SK-N-SH (cell line): ENCODE measurements around the gene PLD2. TPM values are rescaled to one million over a fixed set of nuclear protein-coding genes. Genes with fewer than 3 reads are reported as not detected.

Source experiments
- CTCF ChIA-PET: fragments of 300-600, 350-600 bp; formaldehyde crosslinking; extraction: SDS; loops from one replicate; lab custom pipeline; 2021; lab: Yijun Ruan, JAX
- POLR2A ChIA-PET: fragments of 350-600 bp; sonication (Branson Sonifier 250); formaldehyde crosslinking; extraction: SDS; loops from one replicate; lab custom pipeline; 2020; ENCODE audit warnings: antibody characterized with exemption, inconsistent platforms; lab: Yijun Ruan, JAX
- DNase-seq: peaks from one replicate; pipeline ENCODE4 v3.0.0; 2012
- H2AFZ ChIP-seq: fragments of 200-600 bp; sonication (generic); 2 replicates; pipeline ENCODE4 v1.8.1; 2016; ENCODE audit warnings: antibody characterized with exemption, mild to moderate bottlenecking, low read depth
- H3F3A ChIP-seq: fragments of 200-600 bp; sonication (generic); replicated peaks from 2 replicates; pipeline ENCODE3; 2016; ENCODE audit warnings: antibody characterized with exemption, mild to moderate bottlenecking; ENCODE audit not compliant: insufficient read depth
- H3K27ac ChIP-seq, 2 experiments: fragments of 200-500 bp in 1 of 2; fragments of 200-600 bp in 1 of 2; sonication (Bioruptor generic) in 1 of 2; sonication (generic), shearing (Covaris generic) in 1 of 2; 2 replicates each; pipeline versions ENCODE4 v1.5.1 to v1.6.1; 2014 to 2016; ENCODE audit warnings: low read depth in 2 of 2, inconsistent platforms in 1 of 2, low read length in 1 of 2, mild to moderate bottlenecking in 1 of 2, mixed read lengths in 1 of 2
- H3K27me3 ChIP-seq: fragments of 200-600 bp; sonication (generic), shearing (Covaris generic); 2 replicates; pipeline ENCODE4 v1.6.1; 2016; ENCODE audit warnings: mixed run types; ENCODE audit not compliant: insufficient read depth
- H3K36me3 ChIP-seq, 2 experiments: fragments of 200-500 bp in 1 of 2; fragments of 200-600 bp in 1 of 2; sonication (Bioruptor generic) in 1 of 2; sonication (generic) in 1 of 2; replicated peaks in 1 of 2; 2 replicates each; pipeline versions ENCODE3 to v1.5.1; 2014 to 2016; ENCODE audit warnings: low read length in 1 of 2, mild to moderate bottlenecking in 1 of 2; ENCODE audit not compliant: insufficient read depth in 2 of 2, control insufficient read depth in 1 of 2
- H3K4me1 ChIP-seq, 2 experiments: fragments of 200-500 bp in 1 of 2; fragments of 200-600 bp in 1 of 2; sonication (Bioruptor generic) in 1 of 2; sonication (generic), shearing (Covaris generic) in 1 of 2; 2 replicates each; pipeline versions ENCODE4 v1.5.1 to v1.6.1; 2014 to 2016; ENCODE audit warnings: low read depth in 1 of 2, low read length in 1 of 2, mixed run types in 1 of 2; ENCODE audit not compliant: insufficient read depth in 2 of 2, control insufficient read depth in 1 of 2
- H3K4me2 ChIP-seq: fragments of 200-600 bp; sonication (generic), shearing (Covaris generic); 2 replicates; pipeline ENCODE4 v1.6.1; 2017; ENCODE audit warnings: mixed run types
- H3K4me3 ChIP-seq, 2 experiments: fragments of 200-500 bp in 1 of 2; fragments of 200-600 bp in 1 of 2; sonication (Bioruptor generic) in 1 of 2; sonication (generic), shearing (Covaris generic) in 1 of 2; 2 replicates each; pipeline versions ENCODE4 v1.5.1 to v1.8.1; 2014 to 2016; ENCODE audit warnings: low read depth in 2 of 2, inconsistent platforms in 1 of 2, low read length in 1 of 2, mild to moderate bottlenecking in 1 of 2, mixed read lengths in 1 of 2, moderate library complexity in 1 of 2
- H3K79me2 ChIP-seq: fragments of 200-600 bp; sonication (generic); 2 replicates; pipeline ENCODE4 v1.8.1; 2017; ENCODE audit warnings: mild to moderate bottlenecking; ENCODE audit not compliant: insufficient read depth
- H3K9ac ChIP-seq: fragments of 200-600 bp; sonication (generic); 2 replicates; pipeline ENCODE4 v1.6.1; 2017; ENCODE audit warnings: mixed run types
- H3K9me2 ChIP-seq: fragments of 200-600 bp; sonication (generic); 2 replicates; pipeline ENCODE4 v1.6.1; 2017; ENCODE audit warnings: mixed run types
- H3K9me3 ChIP-seq: fragments of 200-600 bp; sonication (generic); 2 replicates; pipeline ENCODE4 v1.6.1; 2017; ENCODE audit warnings: mixed run types, mild to moderate bottlenecking, moderate library complexity
- H4K20me1 ChIP-seq: fragments of 200-600 bp; sonication (generic); 2 replicates; pipeline ENCODE4 v1.6.1; 2017; ENCODE audit warnings: mild to moderate bottlenecking, mixed run types; ENCODE audit not compliant: insufficient read depth
- CTCF ChIP-seq: fragments of 200-600 bp; sonication (generic); IDR thresholded peaks from 2 replicates; pipeline ENCODE4 v1.6.1; 2017; ENCODE audit warnings: antibody characterized with exemption, mild to moderate bottlenecking, moderate library complexity
- ELF1 ChIP-seq: IDR thresholded peaks from 2 replicates; pipeline ENCODE4 v1.4.0; 2012
- EZH2phosphoT487 ChIP-seq: fragments of 200-600 bp; sonication (generic); IDR thresholded peaks from 2 replicates; pipeline ENCODE4 v1.6.1; 2017; ENCODE audit warnings: low read depth, mixed run types, mild to moderate bottlenecking, antibody characterized with exemption, moderate library complexity, borderline replicate concordance
- GABPA ChIP-seq: IDR thresholded peaks from 2 replicates; pipeline ENCODE4 v1.4.0; 2012; ENCODE audit warnings: low read depth, mild to moderate bottlenecking
- GATA2 ChIP-seq: sonication (generic); formaldehyde crosslinking; IDR thresholded peaks from 2 replicates; pipeline ENCODE4 v1.5.0; 2020; ENCODE audit warnings: mild to moderate bottlenecking, missing genetic modification reagents
- IRF3 ChIP-seq: fragments of 150-350 bp; IDR thresholded peaks from 2 replicates; pipeline ENCODE4 v1.6.1; 2016; ENCODE audit warnings: mild to moderate bottlenecking, low read depth, low read length
- MXI1 ChIP-seq: IDR thresholded peaks from 2 replicates; pipeline ENCODE4 v1.6.1; 2012; ENCODE audit warnings: mild to moderate bottlenecking, low read depth, low read length, improper control_type of control experiment
- NRF1 ChIP-seq: IDR thresholded peaks from 2 replicates; pipeline ENCODE4 v1.6.1; 2012; ENCODE audit warnings: low read depth, mild to moderate bottlenecking, low read length
- POLR2AphosphoS5 ChIP-seq: IDR thresholded peaks from 2 replicates; pipeline ENCODE4 v1.6.1; 2012; ENCODE audit warnings: low read depth, low read length
- RAD21 ChIP-seq: IDR thresholded peaks from 2 replicates; pipeline ENCODE4 v1.6.1; 2012; ENCODE audit warnings: mild to moderate bottlenecking, low read length
- RFX5 ChIP-seq: IDR thresholded peaks from 2 replicates; pipeline ENCODE4 v1.6.1; 2012; ENCODE audit warnings: mild to moderate bottlenecking, improper control_type of control experiment, low read length
- SMC3 ChIP-seq: IDR thresholded peaks from 2 replicates; pipeline ENCODE4 v1.6.1; 2012; ENCODE audit warnings: low read depth, low read length, improper control_type of control experiment
- USF1 ChIP-seq: IDR thresholded peaks from 2 replicates; pipeline ENCODE4 v1.4.0; 2012; ENCODE audit warnings: low read depth, borderline replicate concordance
- YY1 ChIP-seq: IDR thresholded peaks from 2 replicates; pipeline ENCODE4 v1.4.0; 2012; ENCODE audit warnings: low read depth, mild to moderate bottlenecking
- WGBS: methylation state at CpG from one replicate; pipeline ENCODE4 v1.1.6; 2017; ENCODE audit warnings: low lambda C conversion rate; 5-methylcytosine and 5-hydroxymethylcytosine counted together
- polyA plus RNA-seq, 3 experiments: library from polyadenylated mRNA; depleted of rRNA; stranded (reverse); fragments of >200 nt; gene quantifications; 2 replicates each; pipeline ENCODE4 v1.2.3, GENCODE V29; 2012

PLD2 gene
- polyA plus RNA-seq, 1 of the 3 experiments (the other 2 are of a cell fraction) = 42.5 TPM

GRCh38 chr17:4786106-4786511 lies 20.8 kb upstream of the PLD2 start, which contains the start of gene VMO1:
VMO1 (minus strand) TSS chr17:4786364; CDS start chr17:4786352, 12 bp downstream.
- H3K27ac ChIP-seq = no peak within 1 kb of the TSS
- no peaks in the 10 kb centered on the region for H3K9me3 ChIP-seq
- peaks cover 8 to 19% of the 10 kb centered on the region in 2 experiments; a peak in 2 of 4 replicates for H3K4me1 ChIP-seq
- WGBS = 38% methylated on average over 17 of the region's 24 CpGs
- TF ChIP-seq POLR2AphosphoS5 (no peak), GATA2 (peak; percentile 35; the same call in 1 of the 2 replicates)
- no peak within 1 kb of the TSS; the same call in 1 of the 2 replicates for H3K4me2 ChIP-seq
- H3K79me2 ChIP-seq = no peaks in the 10 kb centered on the region
- H3K9ac ChIP-seq = no peak within 1 kb of the TSS
- no peaks in the 10 kb centered on the region for H3K9me2 ChIP-seq
- no peaks in the 10 kb centered on the region for H3K36me3 ChIP-seq
- no peak within 1 kb of the TSS for H3K4me3 ChIP-seq
- peaks cover 30% of the 10 kb centered on the region; the same call in 1 of the 2 replicates for H3K27me3 ChIP-seq
- H3F3A ChIP-seq = peaks cover 5% of the 10 kb centered on the region
- DNase-seq = peak; percentile 73
- no peaks in the 10 kb centered on the region for H4K20me1 ChIP-seq
- ChIA-PET CTCF (interaction anchor here (0.7 to 10.5 kb wide), 16 partner anchors 9 to 162 kb away, joined by 3 to 235 read pairs (median 4); partner anchors contain the start of genes C17orf107, CHRNE and TM4SF5), POLR2A (no interaction called here)
- H2AFZ ChIP-seq = no peak within 1 kb of the TSS

- Histone ChIP-seq H3K4me2 (no peak overlapping the region; the same call in 1 of the 2 replicates), H3K9me3 (no peaks in the 10 kb centered on the region), H3K27ac (no peak overlapping the region), H3K9me2 (no peaks in the 10 kb centered on the region), H3K27me3 (peaks cover 28% of the 10 kb centered on the region; the same call in 1 of the 2 replicates), H3K4me1 (peaks cover 8 to 19% of the 10 kb centered on the region in 2 experiments; a peak in 2 of 4 replicates)
- 79% methylated on average over 6 of the region's 6 CpGs for WGBS
- CTCF ChIA-PET = interaction anchor here (0.7 to 10.5 kb wide), 18 partner anchors 9 to 220 kb away, joined by 3 to 235 read pairs (median 4); partner anchors contain the start of genes C17orf107, CHRNE, MED11 and TM4SF5
- POLR2A ChIA-PET = no interaction called here
- TF ChIP-seq RAD21 (no peak), EZH2phosphoT487 (no peak), NRF1 (no peak), USF1 (no peak), CTCF (no peak), IRF3 (no peak), GABPA (no peak), SMC3 (no peak), RFX5 (no peak), MXI1 (no peak), YY1 (no peak), ELF1 (no peak)
- TF ChIP-seq, all 33 proteins: peak for 0
- no peak for DNase-seq
- H3K79me2 ChIP-seq = no peaks in the 10 kb centered on the region
- H3F3A ChIP-seq = peaks cover 5% of the 10 kb centered on the region
- H3K4me3 ChIP-seq = no peak overlapping the region
- no peaks in the 10 kb centered on the region for H4K20me1 ChIP-seq
- H3K36me3 ChIP-seq = no peaks in the 10 kb centered on the region
- no peak overlapping the region for H3K9ac ChIP-seq
- no peak overlapping the region for H2AFZ ChIP-seq
These were observed 20.4 kb upstream of the PLD2 start for GRCh38 chr17:4786516-4786915.
